Liver (tissue), 3 donors: ENCODE results near the gene LPP.

Experiments
- CTCF ChIP-seq: fragments of 150-350 bp; IDR thresholded peaks from 2 replicates; pipeline ENCODE4 v1.5.1; 2017; ENCODE audit warnings: improper control_type of control experiment, low read depth, low read length; ENCODE audit not compliant: missing input control
- EGR1 ChIP-seq, 2 donors: IDR thresholded peaks; 2 replicates each; pipeline ENCODE4 v1.6.1; 2016 to 2018; ENCODE audit warnings: antibody characterized with exemption in 2 of 2, low read depth in 2 of 2
- FOXA1 ChIP-seq: IDR thresholded peaks from 2 replicates; pipeline ENCODE4 v1.6.1; 2016; ENCODE audit warnings: antibody characterized with exemption
- JUND ChIP-seq, 2 donors: IDR thresholded peaks; 2 replicates each; pipeline ENCODE4 v1.6.1; 2016; ENCODE audit warnings: antibody characterized with exemption in 2 of 2
- MAX ChIP-seq: IDR thresholded peaks from 2 replicates; pipeline ENCODE4 v1.6.1; 2016; ENCODE audit warnings: antibody characterized with exemption
- NR2F2 ChIP-seq: IDR thresholded peaks from 2 replicates; pipeline ENCODE4 v1.6.1; 2016; ENCODE audit warnings: antibody characterized with exemption
- RAD21 ChIP-seq, 2 donors: IDR thresholded peaks; 2 replicates each; pipeline ENCODE4 v1.6.1; 2016; ENCODE audit warnings: antibody characterized with exemption in 2 of 2, mild to moderate bottlenecking in 2 of 2
- RXRA ChIP-seq, 2 donors: IDR thresholded peaks; 2 replicates each; pipeline ENCODE4 v1.6.1; 2017 to 2018; ENCODE audit warnings: antibody characterized with exemption in 2 of 2, mild to moderate bottlenecking in 1 of 2
- YY1 ChIP-seq: IDR thresholded peaks from 2 replicates; pipeline ENCODE4 v1.6.1; 2016; ENCODE audit warnings: antibody characterized with exemption, mild to moderate bottlenecking
- TF ChIP-seq, protein P1 (sequence below): IDR thresholded peaks from 2 replicates; pipeline ENCODE4 v1.6.1; 2016; ENCODE audit warnings: antibody characterized with exemption
- TF ChIP-seq, protein P2 (sequence below): IDR thresholded peaks from 2 replicates; pipeline ENCODE4 v1.6.1; 2016; ENCODE audit warnings: antibody characterized with exemption
- donor health status: healthy.
- donor health status: healthy.

- TF ChIP-seq CTCF (no peak), YY1 (no peak), RXRA (IDR thresholded peaks at IDR 0.05) (no peak), EGR1 (IDR thresholded peaks at IDR 0.05; ENCODE audit: low read depth in 2 of 2) (no peak), NR2F2 (no peak), MAX (no peak), FOXA1 (no peak), RAD21 (IDR thresholded peaks at IDR 0.05) (no peak), JUND (IDR thresholded peaks at IDR 0.05) (no peak)
- TF ChIP-seq, protein P1, sequence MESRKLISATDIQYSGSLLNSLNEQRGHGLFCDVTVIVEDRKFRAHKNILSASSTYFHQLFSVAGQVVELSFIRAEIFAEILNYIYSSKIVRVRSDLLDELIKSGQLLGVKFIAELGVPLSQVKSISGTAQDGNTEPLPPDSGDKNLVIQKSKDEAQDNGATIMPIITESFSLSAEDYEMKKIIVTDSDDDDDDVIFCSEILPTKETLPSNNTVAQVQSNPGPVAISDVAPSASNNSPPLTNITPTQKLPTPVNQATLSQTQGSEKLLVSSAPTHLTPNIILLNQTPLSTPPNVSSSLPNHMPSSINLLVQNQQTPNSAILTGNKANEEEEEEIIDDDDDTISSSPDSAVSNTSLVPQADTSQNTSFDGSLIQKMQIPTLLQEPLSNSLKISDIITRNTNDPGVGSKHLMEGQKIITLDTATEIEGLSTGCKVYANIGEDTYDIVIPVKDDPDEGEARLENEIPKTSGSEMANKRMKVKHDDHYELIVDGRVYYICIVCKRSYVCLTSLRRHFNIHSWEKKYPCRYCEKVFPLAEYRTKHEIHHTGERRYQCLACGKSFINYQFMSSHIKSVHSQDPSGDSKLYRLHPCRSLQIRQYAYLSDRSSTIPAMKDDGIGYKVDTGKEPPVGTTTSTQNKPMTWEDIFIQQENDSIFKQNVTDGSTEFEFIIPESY, result no peak
- TF ChIP-seq, protein P2, sequence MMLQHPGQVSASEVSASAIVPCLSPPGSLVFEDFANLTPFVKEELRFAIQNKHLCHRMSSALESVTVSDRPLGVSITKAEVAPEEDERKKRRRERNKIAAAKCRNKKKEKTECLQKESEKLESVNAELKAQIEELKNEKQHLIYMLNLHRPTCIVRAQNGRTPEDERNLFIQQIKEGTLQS, result no peak
Observed at GRCh38 chr3:188149587-188149986, 4.4 kb upstream of the LPP start.
